Central memory CD8-positive, alpha-beta T cell (primary cell): ENCODE measurements around the gene POLR1H.
A peak's percentile ranks its signal among the peaks of the same experiment; 100 is the strongest.

Experiments
- ATAC-seq: fragments of 150-1000 bp; cut with Tn5 transposase; replicated peaks from 2 replicates; pipeline ENCODE4 v1.10.0; 2022; ENCODE audit warnings: mild to moderate bottlenecking, moderate FRiP score, moderate number of reproducible peaks; ENCODE audit not compliant: poor library complexity, severe bottlenecking; ENCODE audit errors: extremely low read depth
- DNase-seq, 2 donors: peaks; one replicate each; pipeline ENCODE4 v3.0.0; 2021; ENCODE audit warnings: low spot score in 2 of 2
- H3K27ac Mint-ChIP-seq: one replicate; pipeline ENCODE4 v1.8.0; 2022; ENCODE audit warnings: low read depth, mild to moderate bottlenecking, moderate library complexity, mixed read lengths
- H3K27me3 Mint-ChIP-seq: one replicate; pipeline ENCODE4 v1.8.0; 2022; ENCODE audit warnings: mixed read lengths
- H3K36me3 Mint-ChIP-seq: one replicate; pipeline ENCODE4 v1.8.0; 2022; ENCODE audit warnings: mild to moderate bottlenecking, moderate library complexity, mixed read lengths; ENCODE audit not compliant: insufficient read depth
- H3K4me1 Mint-ChIP-seq: one replicate; pipeline ENCODE4 v1.8.0; 2022; ENCODE audit warnings: mixed read lengths
- H3K4me3 Mint-ChIP-seq: one replicate; pipeline ENCODE4 v1.8.0; 2022; ENCODE audit warnings: mild to moderate bottlenecking, moderate library complexity, mixed read lengths
- H3K9me3 Mint-ChIP-seq: one replicate; pipeline ENCODE4 v1.8.0; 2022; ENCODE audit warnings: mixed read lengths

Gene POLR1H

GRCh38 chr6:30091577-30092381, 30.7 kb downstream of the POLR1H start:
- Mint-ChIP-seq H3K9me3 (no peaks in the 10 kb centered on the region), H3K27ac (no peak overlapping the region), H3K4me3 (no peak overlapping the region), H3K27me3 (peaks cover 93% of the 10 kb centered on the region), H3K36me3 (no peaks in the 10 kb centered on the region), H3K4me1 (no peaks in the 10 kb centered on the region)
- DNase-seq (no peak), ATAC-seq (no peak)

DNA sequence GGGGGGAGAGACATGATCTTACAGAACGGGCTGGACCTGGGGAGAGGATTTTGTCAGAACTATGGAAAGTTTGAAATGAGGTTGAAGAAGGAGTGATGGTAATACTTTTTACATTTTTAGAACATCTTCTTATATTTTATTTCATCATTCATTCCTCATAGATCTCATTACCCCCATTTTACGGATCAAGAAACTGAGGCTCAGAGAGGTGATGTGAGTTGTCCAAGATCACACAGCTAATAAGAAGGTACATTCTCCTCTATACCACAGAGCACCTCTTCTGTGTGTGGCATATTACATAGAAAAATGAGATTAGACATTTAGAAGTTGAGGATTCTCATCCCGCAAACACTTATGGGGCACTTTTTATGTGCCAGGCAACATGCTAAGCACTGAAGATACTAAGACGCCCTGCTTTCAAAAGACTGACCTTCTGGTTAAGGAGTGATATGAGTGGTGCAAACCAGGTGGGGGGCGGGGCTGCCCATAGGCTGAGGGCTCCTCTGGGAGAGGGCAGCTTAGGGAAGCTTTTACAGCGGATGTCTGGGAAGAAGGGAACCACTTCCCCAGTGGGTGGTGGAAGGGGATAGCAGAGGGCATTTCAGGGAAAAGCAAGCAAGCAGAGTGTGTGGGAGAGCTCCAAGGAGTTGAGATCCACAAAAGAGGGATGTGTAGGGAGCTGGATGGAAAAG, 31.9 kb downstream of the POLR1H start:
- no peak overlapping the region for H3K27ac Mint-ChIP-seq
- no peaks in the 10 kb centered on the region for H3K36me3 Mint-ChIP-seq
- DNase-seq, result no peak
- peaks cover 93% of the 10 kb centered on the region for H3K27me3 Mint-ChIP-seq
- no peak for ATAC-seq
- no peak overlapping the region for H3K4me3 Mint-ChIP-seq
- no peaks in the 10 kb centered on the region for H3K9me3 Mint-ChIP-seq
- no peaks in the 10 kb centered on the region for H3K4me1 Mint-ChIP-seq

GRCh38 chr6:30093951-30094661, 33.0 kb downstream of the POLR1H start:
- H3K27ac Mint-ChIP-seq, result no peak overlapping the region
- ATAC-seq, result no peak
- H3K27me3 Mint-ChIP-seq, result peaks cover 95% of the 10 kb centered on the region

GRCh38 chr6:30096829-30097228, 35.8 kb downstream of the POLR1H start:
- H3K9me3 Mint-ChIP-seq, result no peaks in the 10 kb centered on the region
- H3K36me3 Mint-ChIP-seq, result no peaks in the 10 kb centered on the region
- no peak overlapping the region for H3K27ac Mint-ChIP-seq
- H3K27me3 Mint-ChIP-seq, result peaks cover 94% of the 10 kb centered on the region
- H3K4me3 Mint-ChIP-seq, result no peak overlapping the region
- no peak for ATAC-seq
- peaks cover 16% of the 10 kb centered on the region for H3K4me1 Mint-ChIP-seq
- no peak for DNase-seq

More at GRCh38 chr6:30093951-30094661, 33.0 kb downstream of the POLR1H start:
- Mint-ChIP-seq H3K36me3 (no peaks in the 10 kb centered on the region), H3K4me3 (no peak overlapping the region), H3K4me1 (no peaks in the 10 kb centered on the region), H3K9me3 (no peaks in the 10 kb centered on the region)
- no peak for DNase-seq

DNA sequence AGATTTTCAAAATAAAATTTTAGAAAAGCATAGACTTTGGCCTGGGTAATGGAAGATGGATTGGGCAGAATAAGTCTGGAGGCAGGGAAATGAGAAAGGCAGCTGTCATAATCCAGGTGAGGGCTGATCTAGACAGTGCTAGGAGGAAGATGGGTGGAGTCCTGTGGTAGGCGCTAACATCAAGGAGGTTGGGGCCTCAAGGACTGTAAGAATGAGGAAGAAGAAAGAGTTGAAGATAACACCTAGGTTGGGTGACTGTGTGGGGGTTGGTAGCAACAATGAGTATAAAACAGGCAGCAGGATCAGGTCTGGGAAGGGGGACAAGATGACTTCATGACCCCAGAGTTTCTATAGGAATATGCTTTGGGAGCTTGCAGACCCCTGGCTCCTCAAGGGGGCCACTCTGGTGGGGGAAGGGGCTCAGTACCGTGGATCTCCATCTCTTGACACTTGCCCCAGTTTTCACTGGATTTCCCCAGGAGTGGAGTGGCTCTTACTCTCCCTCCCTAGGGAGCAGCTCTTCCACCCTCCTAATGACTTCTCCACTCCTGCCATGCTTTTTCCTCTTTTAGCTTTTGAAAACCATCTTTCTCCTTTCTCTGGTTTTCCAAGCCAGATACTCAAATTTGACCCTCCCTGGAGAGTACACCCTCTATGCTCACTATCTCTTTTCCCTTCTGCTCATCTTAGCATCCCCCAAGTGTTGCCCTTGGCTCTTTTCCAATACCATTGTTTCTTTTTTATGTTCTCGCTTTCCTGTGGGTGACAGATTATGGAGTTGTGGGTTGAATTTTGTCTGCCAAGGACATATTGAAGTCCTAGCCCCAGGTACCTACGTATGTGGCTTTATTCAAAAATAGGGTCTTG, 37.1 kb downstream of the POLR1H start:
- H3K27me3 Mint-ChIP-seq, result peaks cover 80% of the 10 kb centered on the region
- H3K36me3 Mint-ChIP-seq, result no peaks in the 10 kb centered on the region
- no peak overlapping the region for H3K4me3 Mint-ChIP-seq
- no peaks in the 10 kb centered on the region for H3K9me3 Mint-ChIP-seq
- H3K27ac Mint-ChIP-seq, result no peak overlapping the region
- peaks cover 25% of the 10 kb centered on the region for H3K4me1 Mint-ChIP-seq
- ATAC-seq, result peak; percentile 59
- no peak for DNase-seq

DNA sequence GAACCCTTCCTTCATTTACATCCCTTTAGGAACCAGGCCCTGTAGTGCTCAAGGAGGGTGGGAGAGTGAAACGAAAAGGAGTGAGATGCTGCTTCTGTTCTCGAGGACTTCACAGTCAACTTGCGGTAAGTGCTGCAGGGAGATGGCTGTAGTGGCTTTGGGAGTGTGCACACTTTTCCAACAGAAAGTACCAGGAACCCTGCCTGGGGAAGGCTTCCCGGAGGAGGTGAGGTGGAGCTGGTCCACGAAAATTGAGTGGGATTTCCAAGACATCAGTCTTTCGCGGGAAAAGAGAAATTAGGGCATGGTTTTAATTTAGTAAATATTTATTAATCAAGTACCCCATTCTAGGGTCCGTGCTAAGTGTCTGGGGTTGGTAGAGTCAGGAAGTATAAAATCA, 39.1 kb downstream of the POLR1H start:
- Mint-ChIP-seq H3K27me3 (peaks cover 60% of the 10 kb centered on the region), H3K4me1 (peaks cover 32% of the 10 kb centered on the region), H3K27ac (no peak overlapping the region), H3K9me3 (no peaks in the 10 kb centered on the region), H3K4me3 (peak overlapping the region; percentile 44), H3K36me3 (no peaks in the 10 kb centered on the region)
- DNase-seq (no peak), ATAC-seq (no peak)

DNA sequence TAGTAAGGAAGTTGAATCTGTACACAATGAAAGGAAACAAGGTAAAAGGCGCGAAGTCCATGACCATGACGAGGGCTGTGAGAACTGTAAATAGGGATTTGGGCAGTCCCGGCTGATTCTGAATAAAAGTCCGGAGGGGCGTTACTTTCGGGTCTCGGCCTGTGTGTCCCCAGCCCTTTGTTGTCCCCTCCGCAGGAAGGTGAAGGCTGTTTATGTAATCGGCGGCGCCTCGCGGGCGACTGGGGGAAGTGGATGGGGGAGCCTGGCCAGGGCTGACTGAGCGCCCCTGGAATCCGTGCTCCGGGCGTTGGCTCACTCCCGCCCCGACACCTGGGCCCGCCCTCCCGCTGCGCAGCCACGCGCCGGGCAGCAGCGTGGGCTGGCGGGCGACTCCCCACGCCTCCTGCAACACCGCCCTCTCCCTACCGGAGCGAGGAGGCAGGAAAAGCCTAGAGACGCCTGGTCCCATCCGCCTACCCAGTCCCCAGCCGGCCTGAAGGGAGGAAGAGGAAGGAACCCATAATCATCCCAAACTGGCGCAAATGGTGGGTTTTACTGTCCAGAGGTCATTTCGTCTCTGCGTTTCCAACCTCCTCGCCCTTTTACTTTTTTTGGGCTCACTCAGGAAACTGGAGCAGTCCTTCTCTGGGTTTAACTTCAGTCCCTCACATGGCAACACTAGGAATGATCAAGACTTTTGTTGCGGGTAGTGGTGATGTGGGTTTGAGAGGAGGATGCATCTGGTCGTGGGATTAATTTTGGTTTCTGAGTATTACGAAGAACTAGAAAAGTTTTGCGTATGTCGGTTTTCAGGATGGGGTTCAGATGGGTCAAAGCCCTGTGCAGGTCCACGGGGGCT, 39.7 kb downstream of the POLR1H start:
- Mint-ChIP-seq H3K9me3 (no peaks in the 10 kb centered on the region), H3K36me3 (no peaks in the 10 kb centered on the region), H3K27ac (no peak overlapping the region), H3K4me1 (peaks cover 32% of the 10 kb centered on the region), H3K4me3 (peak overlapping the region; percentile 74), H3K27me3 (peaks cover 54% of the 10 kb centered on the region)
- DNase-seq (no peak), ATAC-seq (no peak)

GRCh38 chr6:30101444-30102413, 40.7 kb downstream of the POLR1H start:
- H3K4me1 Mint-ChIP-seq, result peaks cover 32% of the 10 kb centered on the region
- DNase-seq, result no peak
- ATAC-seq, result no peak
- H3K27me3 Mint-ChIP-seq, result peaks cover 57% of the 10 kb centered on the region
- no peaks in the 10 kb centered on the region for H3K9me3 Mint-ChIP-seq
- H3K4me3 Mint-ChIP-seq, result peak overlapping the region; percentile 74
- H3K27ac Mint-ChIP-seq, result peak overlapping the region; percentile 16
- H3K36me3 Mint-ChIP-seq, result no peaks in the 10 kb centered on the region

DNA sequence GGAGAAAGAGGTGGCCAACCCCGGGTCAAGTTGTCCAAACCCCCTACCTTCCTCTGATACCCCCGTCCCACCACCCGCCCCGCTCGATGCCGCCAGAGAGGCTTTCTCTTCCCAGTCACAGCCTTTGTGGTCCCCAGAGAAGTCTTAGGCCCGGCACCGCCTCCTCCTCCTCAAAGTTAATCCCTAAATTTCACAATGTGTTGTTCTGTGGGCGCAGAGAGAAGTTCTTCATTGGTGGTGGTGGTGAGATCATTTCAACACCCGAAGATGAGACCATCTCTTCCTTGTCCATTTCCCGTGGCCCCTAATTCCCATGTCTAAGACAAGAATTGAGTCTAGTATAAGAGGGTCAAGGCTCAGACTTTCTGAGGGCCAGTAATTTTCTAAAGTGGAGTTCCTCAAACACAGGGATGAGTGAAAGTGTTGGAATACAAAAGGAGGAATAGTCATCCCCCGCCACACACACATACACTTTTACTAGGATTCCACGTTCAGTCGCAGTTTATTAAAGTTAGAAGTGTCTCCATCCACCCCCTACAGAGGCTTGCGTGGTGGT, 41.4 kb downstream of the POLR1H start:
- peak overlapping the region; percentile 0 for H3K27ac Mint-ChIP-seq
- ATAC-seq (peak; percentile 16), DNase-seq (no peak)
- H3K27me3 Mint-ChIP-seq, result peaks cover 57% of the 10 kb centered on the region
- H3K36me3 Mint-ChIP-seq, result no peaks in the 10 kb centered on the region
- no peaks in the 10 kb centered on the region for H3K9me3 Mint-ChIP-seq
- H3K4me3 Mint-ChIP-seq, result peak overlapping the region; percentile 68
- peaks cover 32% of the 10 kb centered on the region for H3K4me1 Mint-ChIP-seq

GRCh38 chr6:30102970-30103871, 42.2 kb downstream of the POLR1H start:
- Mint-ChIP-seq H3K27ac (peak overlapping the region; percentile 0), H3K27me3 (peaks cover 57% of the 10 kb centered on the region), H3K4me1 (peaks cover 32% of the 10 kb centered on the region), H3K36me3 (no peaks in the 10 kb centered on the region), H3K4me3 (peak overlapping the region; percentile 68), H3K9me3 (no peaks in the 10 kb centered on the region)
- DNase-seq (peak; percentile 72 to 74), ATAC-seq (peak; percentile 89)
